CD8-positive, alpha-beta memory T cell (primary cell): ENCODE data around the gene TAS2R20. TPM values are rescaled to one million over a fixed set of nuclear protein-coding genes. Genes with fewer than 3 reads are reported as not detected.
"Not testable (repeated sequence)": the region's sequence is repeated elsewhere in the genome, so short reads cannot be mapped to it uniquely, and the experiment has no call there.

Experiments
- CTCF ChIA-PET: fragments of 350-600 bp; sonication (Branson Sonifier 250); formaldehyde crosslinking; loops from one replicate; lab custom pipeline; 2021; ENCODE audit warnings: antibody characterized with exemption; lab: Charles Lee
- POLR2A ChIA-PET: fragments of 350-600 bp; sonication (Branson Sonifier 250); formaldehyde crosslinking; loops from one replicate; lab custom pipeline; 2021; ENCODE audit warnings: antibody characterized with exemption; lab: Charles Lee
- DNase-seq, 5 donors: peaks; one replicate each; pipeline versions ENCODE4 v3.0.0 to v3.0.0-alpha.2; 2020 to 2022; ENCODE audit warnings: mixed read lengths in 1 of 5
- H3K27ac ChIP-seq: one replicate; pipeline ENCODE4 v1.7.0; 2013; ENCODE audit warnings: low read depth, mild to moderate bottlenecking, low read length, moderate library complexity
- H3K27me3 ChIP-seq: 2 replicates; pipeline ENCODE4 v1.7.0; 2013; ENCODE audit warnings: low read length, mild to moderate bottlenecking; ENCODE audit not compliant: insufficient read depth, poor library complexity, severe bottlenecking
- H3K36me3 ChIP-seq: 2 replicates; pipeline ENCODE4 v1.7.0; 2013; ENCODE audit warnings: mild to moderate bottlenecking, low read length, moderate library complexity; ENCODE audit not compliant: insufficient read depth
- H3K4me1 ChIP-seq: 2 replicates; pipeline ENCODE4 v1.7.0; 2013; ENCODE audit warnings: mild to moderate bottlenecking, low read length, moderate library complexity; ENCODE audit not compliant: insufficient read depth
- H3K4me3 ChIP-seq: 2 replicates; pipeline ENCODE4 v1.7.0; 2013; ENCODE audit warnings: mild to moderate bottlenecking, low read length
- H3K9me3 ChIP-seq: 2 replicates; pipeline ENCODE4 v1.7.0; 2013; ENCODE audit warnings: mild to moderate bottlenecking, low read length
- H3K27ac Mint-ChIP-seq, 8 donors: one replicate each; pipeline ENCODE4 v1.8.0; 2020 to 2021; ENCODE audit warnings: mixed read lengths in 8 of 8, mild to moderate bottlenecking in 6 of 8, inconsistent platforms in 3 of 8, moderate library complexity in 3 of 8
- H3K27me3 Mint-ChIP-seq, 2 donors: one replicate each; pipeline ENCODE4 v1.8.0; 2020 to 2021; ENCODE audit warnings: mixed read lengths in 2 of 2, mild to moderate bottlenecking in 1 of 2, moderate library complexity in 1 of 2
- H3K36me3 Mint-ChIP-seq, 3 donors: one replicate each; pipeline ENCODE4 v1.8.0; 2020 to 2021; ENCODE audit warnings: mixed read lengths in 3 of 3, inconsistent platforms in 1 of 3, mild to moderate bottlenecking in 1 of 3
- H3K4me1 Mint-ChIP-seq, 3 donors: one replicate each; pipeline ENCODE4 v1.8.0; 2020 to 2021; ENCODE audit warnings: mixed read lengths in 3 of 3, inconsistent platforms in 1 of 3, mild to moderate bottlenecking in 1 of 3
- H3K4me3 Mint-ChIP-seq, 7 donors: one replicate each; pipeline ENCODE4 v1.8.0; 2020 to 2021; ENCODE audit warnings: mixed read lengths in 7 of 7, mild to moderate bottlenecking in 6 of 7, moderate library complexity in 4 of 7, inconsistent platforms in 2 of 7
- H3K9me3 Mint-ChIP-seq, 5 donors: one replicate each; pipeline ENCODE4 v1.8.0; 2020 to 2022; ENCODE audit warnings: mixed read lengths in 5 of 5, mild to moderate bottlenecking in 3 of 5, moderate library complexity in 2 of 5, inconsistent platforms in 1 of 5
- polyA plus RNA-seq: library from polyadenylated mRNA; unstranded; fragments of 300-500 nt; fragmentation: Illumina TruSeq; gene quantifications from one replicate; pipeline ENCODE4 v1.2.3, GENCODE V29; 2021
- total RNA-seq, 2 experiments: library from RNA; stranded (reverse); gene quantifications; one replicate each; pipeline ENCODE4 v1.2.3, GENCODE V29; 2021

Gene TAS2R20
- total RNA-seq (under 1 TPM; 0.46 to 0.75 TPM), polyA plus RNA-seq (not detected)

GRCh38 chr12:10998204-10998603 lies at the start of gene TAS2R20:
Gene TAS2R20, minus strand, starts transcription at chr12:10998304. Its CDS starts 429 bp downstream, at chr12:10997875.
- H3K4me3 Mint-ChIP-seq: no peak within 1 kb of the TSS
- CTCF ChIA-PET: no interaction called here
- no peaks in the 10 kb centered on the region for H3K27me3 ChIP-seq

GRCh38 chr12:11041366-11041765 lies 43.3 kb upstream of the TAS2R20 start:
- CTCF ChIA-PET, H3K36me3 ChIP-seq, H3K9me3 ChIP-seq, H3K4me3 ChIP-seq, H3K27me3 ChIP-seq, H3K4me3 Mint-ChIP-seq, H3K27me3 Mint-ChIP-seq, H3K27ac Mint-ChIP-seq, H3K4me1 ChIP-seq, POLR2A ChIA-PET, DNase-seq, H3K9me3 Mint-ChIP-seq, H3K27ac ChIP-seq: not testable (repeated sequence)
- peaks cover 30 to 68% (median 55%) of the 10 kb centered on the region in 3 donors for H3K36me3 Mint-ChIP-seq
- H3K4me1 Mint-ChIP-seq: peaks cover 23 to 34% (median 27%) of the 10 kb centered on the region in 3 donors

More at GRCh38 chr12:10998204-10998603, at the start of gene TAS2R20:
- Histone ChIP-seq H3K9me3 (no peaks in the 10 kb centered on the region), H3K4me1 (no peaks in the 10 kb centered on the region), H3K4me3 (no peak within 1 kb of the TSS), H3K36me3 (no peaks in the 10 kb centered on the region), H3K27ac (no peak within 1 kb of the TSS)
- H3K4me1 Mint-ChIP-seq: peaks cover 0 to 1% (median 0%) of the 10 kb centered on the region in 3 donors
- H3K36me3 Mint-ChIP-seq: peaks cover 10 to 30% (median 18%) of the 10 kb centered on the region in 3 donors
- DNase-seq: no peak
- POLR2A ChIA-PET: no interaction called here
- peaks cover 0 to 2% (median 0%) of the 10 kb centered on the region in 5 donors for H3K9me3 Mint-ChIP-seq
- H3K27me3 Mint-ChIP-seq: no peaks in the 10 kb centered on the region
- no peak within 1 kb of the TSS for H3K27ac Mint-ChIP-seq

- Histone ChIP-seq H3K27ac (no peak overlapping the region), H3K36me3 (peaks cover 4% of the 10 kb centered on the region), H3K4me3 (no peak overlapping the region), H3K9me3 (no peaks in the 10 kb centered on the region), H3K4me1 (no peaks in the 10 kb centered on the region), H3K27me3 (no peaks in the 10 kb centered on the region)
- H3K27me3 Mint-ChIP-seq: no peaks in the 10 kb centered on the region
- H3K36me3 Mint-ChIP-seq: peaks cover 29 to 69% (median 55%) of the 10 kb centered on the region in 3 donors
- POLR2A ChIA-PET: no interaction called here
- peaks cover 0 to 5% (median 0%) of the 10 kb centered on the region in 5 donors for H3K9me3 Mint-ChIP-seq
- H3K27ac Mint-ChIP-seq: no peak overlapping the region
- CTCF ChIA-PET: no interaction called here
- DNase-seq: no peak
- H3K4me1 Mint-ChIP-seq: peaks cover 23 to 31% (median 24%) of the 10 kb centered on the region in 3 donors
- H3K4me3 Mint-ChIP-seq: no peak overlapping the region
Observed at GRCh38 chr12:11040162-11040561, 42.1 kb upstream of the TAS2R20 start.

- H3K4me3 Mint-ChIP-seq: no peak overlapping the region
- Histone ChIP-seq H3K27ac (no peak overlapping the region), H3K9me3 (no peaks in the 10 kb centered on the region), H3K27me3 (no peaks in the 10 kb centered on the region), H3K4me3 (no peak overlapping the region), H3K36me3 (no peaks in the 10 kb centered on the region), H3K4me1 (no peaks in the 10 kb centered on the region)
- H3K27ac Mint-ChIP-seq: no peak overlapping the region
- no peaks in the 10 kb centered on the region for H3K27me3 Mint-ChIP-seq
- CTCF ChIA-PET: no interaction called here
- DNase-seq: no peak
- H3K9me3 Mint-ChIP-seq: peaks cover 0 to 5% (median 0%) of the 10 kb centered on the region in 5 donors
- POLR2A ChIA-PET: no interaction called here
- peaks cover 25 to 62% (median 48%) of the 10 kb centered on the region in 3 donors for H3K36me3 Mint-ChIP-seq
- peaks cover 14 to 28% (median 19%) of the 10 kb centered on the region in 3 donors for H3K4me1 Mint-ChIP-seq
Observed at GRCh38 chr12:11039171-11039570, 41.1 kb upstream of the TAS2R20 start.

GRCh38 chr12:11033959-11034358 lies 35.9 kb upstream of the TAS2R20 start:
- DNase-seq, H3K4me1 ChIP-seq, H3K4me3 Mint-ChIP-seq: not testable (repeated sequence)

GRCh38 chr12:11031307-11031706 lies 33.2 kb upstream of the TAS2R20 start, which contains the start of gene TAS2R31:
Gene TAS2R31, minus strand, starts transcription at chr12:11031407. Its CDS starts 72 bp downstream, at chr12:11031335.
- peak within 1 kb of the TSS in 2 of 8 donors; percentile 8 to 77 for H3K27ac Mint-ChIP-seq
- H3K9me3 Mint-ChIP-seq: no peaks in the 10 kb centered on the region
- H3K27me3 Mint-ChIP-seq: no peaks in the 10 kb centered on the region
- no peak within 1 kb of the TSS for H3K4me3 Mint-ChIP-seq
- no peaks in the 10 kb centered on the region for H3K9me3 ChIP-seq
- H3K27me3 ChIP-seq: no peaks in the 10 kb centered on the region
- H3K4me3 ChIP-seq: no peak within 1 kb of the TSS
- CTCF ChIA-PET: no interaction called here
- no peaks in the 10 kb centered on the region for H3K4me1 ChIP-seq
- POLR2A ChIA-PET: no interaction called here
- no peak for DNase-seq
- peaks cover 23 to 43% (median 24%) of the 10 kb centered on the region in 3 donors for H3K36me3 Mint-ChIP-seq
- H3K36me3 ChIP-seq: no peaks in the 10 kb centered on the region
- H3K4me1 Mint-ChIP-seq: peaks cover 0 to 5% (median 2%) of the 10 kb centered on the region in 3 donors
- no peak within 1 kb of the TSS for H3K27ac ChIP-seq

More at GRCh38 chr12:11033959-11034358, 35.9 kb upstream of the TAS2R20 start:
- H3K4me1 Mint-ChIP-seq, H3K4me3 ChIP-seq, H3K27me3 ChIP-seq, H3K9me3 ChIP-seq, POLR2A ChIA-PET, H3K27ac ChIP-seq, CTCF ChIA-PET, H3K27ac Mint-ChIP-seq, H3K36me3 ChIP-seq, H3K9me3 Mint-ChIP-seq, H3K27me3 Mint-ChIP-seq: not testable (repeated sequence)
- H3K36me3 Mint-ChIP-seq: peaks cover 18 to 31% (median 29%) of the 10 kb centered on the region in 3 donors

GRCh38 chr12:11026118-11026517 lies 28.0 kb upstream of the TAS2R20 start:
- Histone ChIP-seq H3K4me1 (no peaks in the 10 kb centered on the region), H3K27ac (no peak overlapping the region), H3K9me3 (no peaks in the 10 kb centered on the region), H3K27me3 (no peaks in the 10 kb centered on the region), H3K4me3 (no peak overlapping the region), H3K36me3 (no peaks in the 10 kb centered on the region)
- Mint-ChIP-seq H3K36me3 (peaks cover 22 to 39% (median 22%) of the 10 kb centered on the region in 3 donors), H3K4me1 (peaks cover 4 to 9% (median 9%) of the 10 kb centered on the region in 3 donors), H3K9me3 (peaks cover 0 to 8% (median 2%) of the 10 kb centered on the region in 5 donors), H3K27ac (no peak overlapping the region), H3K27me3 (no peaks in the 10 kb centered on the region), H3K4me3 (no peak overlapping the region)
- ChIA-PET CTCF (no interaction called here), POLR2A (no interaction called here)
- DNase-seq: no peak

- no peaks in the 10 kb centered on the region for H3K27me3 Mint-ChIP-seq
- no peaks in the 10 kb centered on the region for H3K4me1 ChIP-seq
- H3K9me3 ChIP-seq: no peaks in the 10 kb centered on the region
- no peaks in the 10 kb centered on the region for H3K36me3 ChIP-seq
- H3K4me3 ChIP-seq: no peak overlapping the region
- peaks cover 3 to 9% (median 4%) of the 10 kb centered on the region in 3 donors for H3K4me1 Mint-ChIP-seq
- H3K27ac ChIP-seq: no peak overlapping the region
- no peak for DNase-seq
- H3K9me3 Mint-ChIP-seq: peaks cover 0 to 8% (median 2%) of the 10 kb centered on the region in 5 donors
- H3K27me3 ChIP-seq: no peaks in the 10 kb centered on the region
- ChIA-PET POLR2A (no interaction called here), CTCF (no interaction called here)
- peaks cover 13 to 37% (median 13%) of the 10 kb centered on the region in 3 donors for H3K36me3 Mint-ChIP-seq
- H3K4me3 Mint-ChIP-seq: no peak overlapping the region
- peak overlapping the region in 1 of 8 donors; percentile 30 for H3K27ac Mint-ChIP-seq
Observed at GRCh38 chr12:11023387-11023786, 25.3 kb upstream of the TAS2R20 start.
